Neutrophil (primary cell): ENCODE results near the gene ABCA13.
A peak's percentile ranks its signal among the peaks of the same experiment; 100 is the strongest.

Source experiments
- H3K27ac ChIP-seq: fragments of 200-600 bp; sonication (generic); 2 replicates; pipeline ENCODE4 v1.5.1; 2016; ENCODE audit warnings: mild to moderate bottlenecking, moderate library complexity
- H3K27me3 ChIP-seq: fragments of 200-600 bp; sonication (generic); 2 replicates; pipeline ENCODE4 v1.6.0; 2016; ENCODE audit warnings: mild to moderate bottlenecking
- H3K36me3 ChIP-seq: fragments of 200-600 bp; sonication (generic); 2 replicates; pipeline ENCODE4 v1.5.1; 2017
- H3K4me1 ChIP-seq, 2 experiments: fragments of 200-600 bp in 1 of 2; sonication (generic) in 1 of 2; 1 replicate in 1 of 2; 2 replicates in 1 of 2; pipeline versions ENCODE4 v1.5.1 to v1.6.1; 2013 to 2016; ENCODE audit warnings: low read depth in 1 of 2, low read length in 1 of 2, mild to moderate bottlenecking in 1 of 2, moderate library complexity in 1 of 2; ENCODE audit not compliant: control insufficient read depth in 1 of 2, insufficient read depth in 1 of 2
- H3K4me3 ChIP-seq, 2 experiments: fragments of 200-600 bp in 1 of 2; sonication (generic) in 1 of 2; 1 replicate in 1 of 2; 2 replicates in 1 of 2; pipeline ENCODE4 v1.5.1; 2013 to 2016; ENCODE audit warnings: low read depth in 1 of 2, low read length in 1 of 2, mild to moderate bottlenecking in 1 of 2, moderate library complexity in 1 of 2
- H3K9me3 ChIP-seq: fragments of 200-600 bp; sonication (generic); 2 replicates; pipeline ENCODE4 v1.5.1; 2016
- TF ChIP-seq, protein P1 (sequence below): fragments of 200-600 bp; sonication (generic); IDR thresholded peaks from 2 replicates; pipeline ENCODE4 v1.5.1; 2016; ENCODE audit warnings: antibody characterized with exemption

ABCA13 gene

DNA sequence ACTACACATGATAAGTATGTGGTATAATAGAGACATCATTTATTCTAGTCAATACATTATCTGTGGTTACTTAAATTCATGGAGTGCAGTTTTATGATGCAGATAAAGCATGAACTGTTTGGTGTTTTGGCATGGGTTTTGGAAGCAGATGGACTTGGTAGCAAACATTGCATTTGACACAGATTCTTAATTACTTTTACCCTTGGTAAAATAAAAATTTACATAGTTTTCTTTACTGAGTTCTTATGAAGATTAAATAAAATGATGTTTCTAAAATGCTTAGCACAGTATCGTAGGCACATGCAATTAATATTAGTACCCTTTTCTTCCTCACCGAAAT is 92.0 kb downstream of the ABCA13 start:
- H3K4me3 ChIP-seq: no peak overlapping the region
- H3K27ac ChIP-seq: peak overlapping the region; percentile 21
- H3K27me3 ChIP-seq: no peaks in the 10 kb centered on the region
- H3K9me3 ChIP-seq: no peaks in the 10 kb centered on the region
- H3K4me1 ChIP-seq: no peaks in the 10 kb centered on the region
- H3K36me3 ChIP-seq: peaks cover 22% of the 10 kb centered on the region
- TF ChIP-seq, protein P1, sequence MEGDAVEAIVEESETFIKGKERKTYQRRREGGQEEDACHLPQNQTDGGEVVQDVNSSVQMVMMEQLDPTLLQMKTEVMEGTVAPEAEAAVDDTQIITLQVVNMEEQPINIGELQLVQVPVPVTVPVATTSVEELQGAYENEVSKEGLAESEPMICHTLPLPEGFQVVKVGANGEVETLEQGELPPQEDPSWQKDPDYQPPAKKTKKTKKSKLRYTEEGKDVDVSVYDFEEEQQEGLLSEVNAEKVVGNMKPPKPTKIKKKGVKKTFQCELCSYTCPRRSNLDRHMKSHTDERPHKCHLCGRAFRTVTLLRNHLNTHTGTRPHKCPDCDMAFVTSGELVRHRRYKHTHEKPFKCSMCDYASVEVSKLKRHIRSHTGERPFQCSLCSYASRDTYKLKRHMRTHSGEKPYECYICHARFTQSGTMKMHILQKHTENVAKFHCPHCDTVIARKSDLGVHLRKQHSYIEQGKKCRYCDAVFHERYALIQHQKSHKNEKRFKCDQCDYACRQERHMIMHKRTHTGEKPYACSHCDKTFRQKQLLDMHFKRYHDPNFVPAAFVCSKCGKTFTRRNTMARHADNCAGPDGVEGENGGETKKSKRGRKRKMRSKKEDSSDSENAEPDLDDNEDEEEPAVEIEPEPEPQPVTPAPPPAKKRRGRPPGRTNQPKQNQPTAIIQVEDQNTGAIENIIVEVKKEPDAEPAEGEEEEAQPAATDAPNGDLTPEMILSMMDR: no peak

DNA sequence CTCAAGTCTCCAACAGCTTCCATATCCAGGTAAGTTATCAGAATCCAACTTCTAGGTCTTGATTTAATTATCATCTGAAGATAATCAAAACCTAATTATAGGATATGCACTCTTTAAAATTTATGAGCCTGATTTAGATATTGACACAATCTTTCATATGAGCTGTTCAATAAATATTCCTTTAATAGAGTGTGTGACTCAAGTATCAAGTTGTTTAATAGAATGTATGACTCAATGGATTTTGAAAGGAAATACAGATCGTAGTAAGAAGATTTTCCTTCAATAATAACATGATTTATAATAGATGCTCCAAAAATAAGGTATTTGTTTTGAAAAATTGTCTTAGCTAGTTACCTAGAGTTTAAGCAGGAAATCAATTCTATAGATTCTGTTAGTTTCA is 97.8 kb downstream of the ABCA13 start:
- no peaks in the 10 kb centered on the region for H3K27me3 ChIP-seq
- H3K4me3 ChIP-seq: no peak overlapping the region
- no peak overlapping the region for H3K27ac ChIP-seq
- peaks cover 44% of the 10 kb centered on the region for H3K36me3 ChIP-seq
- TF ChIP-seq, protein P1: no peak
- no peaks in the 10 kb centered on the region for H3K4me1 ChIP-seq
- no peaks in the 10 kb centered on the region for H3K9me3 ChIP-seq

DNA sequence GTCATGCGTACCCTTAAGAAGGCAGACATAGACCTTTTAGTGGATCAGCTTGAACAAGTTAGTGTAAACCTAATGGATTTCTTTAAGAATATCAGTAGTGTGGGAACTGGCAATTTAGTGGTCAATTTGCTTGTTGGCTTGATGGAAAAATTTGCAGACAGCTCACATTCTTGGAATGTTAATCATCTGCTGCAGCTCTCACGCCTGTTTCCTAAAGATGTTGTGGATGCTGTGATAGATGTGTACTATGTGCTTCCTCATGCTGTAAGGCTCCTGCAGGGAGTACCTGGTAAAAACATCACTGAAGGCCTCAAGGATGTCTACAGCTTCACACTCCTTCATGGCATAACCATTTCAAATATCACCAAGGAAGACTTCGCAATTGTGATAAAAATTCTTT is 103.4 kb downstream of the ABCA13 start:
- Histone ChIP-seq H3K27ac (no peak overlapping the region), H3K4me3 (no peak overlapping the region), H3K9me3 (no peaks in the 10 kb centered on the region), H3K36me3 (peaks cover 51% of the 10 kb centered on the region), H3K27me3 (no peaks in the 10 kb centered on the region), H3K4me1 (no peaks in the 10 kb centered on the region)
- TF ChIP-seq, protein P1: no peak

DNA sequence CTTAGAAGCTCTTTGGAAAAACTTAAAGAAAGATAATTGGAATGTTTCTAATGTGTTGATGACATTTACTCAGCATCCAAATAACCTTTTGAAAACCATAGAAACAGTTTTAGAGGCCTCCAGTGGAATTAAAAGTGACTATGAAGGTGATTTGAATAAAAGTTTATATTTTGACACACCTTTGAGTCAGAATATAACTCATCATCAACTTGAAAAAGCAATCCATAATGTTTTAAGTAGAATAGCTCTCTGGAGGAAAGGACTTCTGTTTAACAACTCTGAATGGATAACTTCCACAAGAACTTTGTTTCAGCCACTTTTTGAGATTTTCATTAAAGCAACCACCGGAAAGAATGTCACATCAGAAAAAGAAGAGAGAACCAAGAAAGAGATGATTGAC is 108.2 kb downstream of the ABCA13 start:
- Histone ChIP-seq H3K36me3 (peaks cover 41% of the 10 kb centered on the region), H3K27me3 (no peaks in the 10 kb centered on the region), H3K27ac (no peak overlapping the region), H3K9me3 (no peaks in the 10 kb centered on the region), H3K4me3 (no peak overlapping the region), H3K4me1 (no peaks in the 10 kb centered on the region)
- TF ChIP-seq, protein P1: no peak

DNA sequence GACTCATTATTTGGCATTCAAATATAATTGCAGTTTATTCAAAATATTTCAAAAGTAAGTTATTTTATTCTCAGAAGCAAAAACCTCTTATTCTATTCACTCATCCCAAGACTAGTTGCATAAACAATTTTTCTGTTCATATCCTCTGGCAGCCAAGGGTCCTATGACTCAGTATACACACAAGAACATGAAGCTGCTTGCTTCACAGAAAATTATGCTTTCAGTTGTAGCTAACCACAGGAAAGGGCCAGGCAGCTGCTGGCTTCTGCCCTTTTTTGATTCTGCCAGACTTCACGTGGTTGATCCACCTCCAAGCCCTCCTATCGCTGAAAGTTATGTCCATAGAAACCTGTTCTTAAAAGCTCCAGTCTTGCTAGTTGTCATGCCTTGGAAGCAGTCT is 108.8 kb downstream of the ABCA13 start:
- Histone ChIP-seq H3K4me1 (no peaks in the 10 kb centered on the region), H3K27ac (peak overlapping the region; percentile 8), H3K4me3 (no peak overlapping the region), H3K9me3 (no peaks in the 10 kb centered on the region), H3K27me3 (no peaks in the 10 kb centered on the region), H3K36me3 (peaks cover 41% of the 10 kb centered on the region)
- TF ChIP-seq, protein P1: no peak

DNA sequence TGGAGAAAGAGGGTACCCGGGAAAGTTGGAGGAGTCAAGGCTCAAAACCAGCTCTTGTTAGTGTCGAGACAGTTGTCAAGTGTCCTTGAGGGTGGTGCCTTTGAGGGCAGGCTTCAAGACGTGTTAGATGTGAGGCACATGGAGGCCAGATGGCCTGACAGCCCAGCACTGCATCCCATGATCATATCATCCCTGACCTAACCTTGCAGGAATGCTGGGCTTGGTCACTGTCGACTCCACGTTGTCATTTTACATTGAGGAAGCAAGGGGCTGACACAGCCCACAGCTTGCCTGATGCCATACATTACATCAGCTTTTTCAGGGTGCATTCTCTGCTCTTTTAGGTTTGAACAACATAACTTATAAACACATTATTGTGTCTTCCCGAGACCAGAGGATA is 114.1 kb downstream of the ABCA13 start:
- no peak overlapping the region for H3K4me3 ChIP-seq
- peaks cover 68% of the 10 kb centered on the region for H3K36me3 ChIP-seq
- TF ChIP-seq, protein P1: no peak
- peak overlapping the region; percentile 1 for H3K27ac ChIP-seq
- H3K9me3 ChIP-seq: no peaks in the 10 kb centered on the region
- H3K4me1 ChIP-seq: no peaks in the 10 kb centered on the region
- H3K27me3 ChIP-seq: no peaks in the 10 kb centered on the region
